Thymus (tissue), 11 donors: ENCODE results near the gene RABAC1. TPM values are rescaled to one million over a fixed set of nuclear protein-coding genes. Genes with fewer than 3 reads are reported as not detected.

Experiments used
- DNase-seq, 9 donors: peaks; one replicate each; pipeline ENCODE4 v3.0.0-alpha.2; 2013; ENCODE audit warnings: low spot score in 9 of 9, low read depth in 6 of 9, missing footprints in 1 of 9
- H3K27ac ChIP-seq, 2 donors: one replicate each; pipeline ENCODE4 v1.5.1; 2013; ENCODE audit warnings: control low read depth in 1 of 2, low read depth in 1 of 2, low read length in 1 of 2, mild to moderate bottlenecking in 1 of 2, moderate library complexity in 1 of 2
- H3K27me3 ChIP-seq, 2 donors: one replicate each; pipeline ENCODE4 v1.5.1; 2013; ENCODE audit warnings: low read length in 1 of 2; ENCODE audit not compliant: control insufficient read depth in 2 of 2, insufficient read depth in 1 of 2
- H3K36me3 ChIP-seq, 2 donors: one replicate each; pipeline ENCODE4 v1.5.1; 2013; ENCODE audit warnings: low read length in 1 of 2, mild to moderate bottlenecking in 1 of 2, moderate library complexity in 1 of 2; ENCODE audit not compliant: control insufficient read depth in 2 of 2, insufficient read depth in 2 of 2
- H3K4me1 ChIP-seq, 2 donors: one replicate each; pipeline ENCODE4 v1.5.1; 2013; ENCODE audit warnings: low read length in 2 of 2; ENCODE audit not compliant: control insufficient read depth in 2 of 2, insufficient read depth in 2 of 2
- H3K4me3 ChIP-seq, 2 donors: one replicate each; pipeline ENCODE4 v1.5.1; 2013; ENCODE audit warnings: low read length in 2 of 2, control low read depth in 1 of 2, mild to moderate bottlenecking in 1 of 2
- H3K9me3 ChIP-seq, 2 donors: one replicate each; pipeline ENCODE4 v1.5.1; 2013; ENCODE audit warnings: low read length in 1 of 2, mild to moderate bottlenecking in 1 of 2; ENCODE audit not compliant: control insufficient read depth in 2 of 2, insufficient read depth in 1 of 2
- WGBS: extraction: QIAGEN DNeasy Blood & Tissue Kit; methylation state at CpG from one replicate; pipeline ENCODE4 v1.1.7; 2013; 5-methylcytosine and 5-hydroxymethylcytosine counted together
- polyA plus RNA-seq: library from polyadenylated mRNA; stranded (reverse); fragments of 200-250 nt; gene quantifications from one replicate; pipeline ENCODE4 v1.2.3, GENCODE V29; 2013
- total RNA-seq: library from RNA; stranded (reverse); fragments of 120-200 nt; gene quantifications from one replicate; pipeline ENCODE4 v1.2.4, GENCODE V29; 2013
- donor health status: healthy.

RABAC1 gene
- total and polyA plus RNA-seq, 2 donors = 111 to 116 TPM

DNA sequence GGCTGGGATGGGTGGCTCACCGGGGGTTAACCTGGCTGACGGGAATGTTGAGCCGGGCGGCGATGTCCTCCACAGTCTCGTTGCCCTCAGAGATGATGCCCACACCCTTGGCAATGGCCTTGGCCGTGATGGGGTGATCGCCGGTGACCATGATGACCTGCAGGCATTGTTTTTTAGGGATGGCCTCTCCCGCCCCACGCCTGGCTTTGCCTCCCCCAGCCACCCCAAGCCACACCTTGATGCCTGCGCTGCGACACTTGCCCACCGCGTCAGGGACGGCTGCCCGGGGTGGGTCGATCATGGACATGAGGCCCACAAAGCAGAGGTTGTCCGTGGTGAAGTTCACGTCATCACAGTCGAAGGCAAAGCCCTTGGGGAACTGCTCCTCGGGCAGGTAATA, 18.8 kb upstream of the RABAC1 start:
- Histone ChIP-seq H3K4me3 (no peak overlapping the region), H3K27me3 (no peaks in the 10 kb centered on the region), H3K36me3 (peaks cover 3 to 22% of the 10 kb centered on the region in 2 donors), H3K27ac (no peak overlapping the region), H3K4me1 (no peaks in the 10 kb centered on the region), H3K9me3 (peaks cover 0 to 2% of the 10 kb centered on the region in 2 donors)
- WGBS = 96% methylated on average over 22 of the region's 22 CpGs
- no peak for DNase-seq

DNA sequence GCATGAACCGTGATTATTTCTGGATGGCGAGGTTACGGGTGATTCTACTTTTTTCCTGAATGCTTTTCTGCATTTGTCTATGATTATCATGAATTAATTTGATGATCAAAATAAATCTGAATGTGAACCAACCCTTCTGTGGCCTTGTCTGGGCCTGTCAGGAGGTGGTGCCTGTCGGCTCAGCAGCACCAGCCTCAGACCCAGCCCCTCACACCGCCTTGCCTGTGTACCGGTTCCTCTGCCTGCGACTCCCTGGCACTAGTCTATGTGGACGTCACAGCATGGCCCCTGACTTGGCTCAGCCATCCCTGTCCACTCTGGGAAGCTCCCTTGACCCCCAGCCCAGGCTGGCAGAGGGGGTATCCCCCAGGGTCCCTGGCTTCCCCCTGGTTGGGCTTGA, 15.5 kb upstream of the RABAC1 start:
- Histone ChIP-seq H3K27me3 (no peaks in the 10 kb centered on the region), H3K9me3 (peaks cover 0 to 3% of the 10 kb centered on the region in 2 donors), H3K4me3 (no peak overlapping the region), H3K36me3 (peaks cover 3 to 16% of the 10 kb centered on the region in 2 donors), H3K27ac (no peak overlapping the region), H3K4me1 (no peaks in the 10 kb centered on the region)
- 89% methylated on average over 8 of the region's 8 CpGs for WGBS
- DNase-seq = no peak

DNA sequence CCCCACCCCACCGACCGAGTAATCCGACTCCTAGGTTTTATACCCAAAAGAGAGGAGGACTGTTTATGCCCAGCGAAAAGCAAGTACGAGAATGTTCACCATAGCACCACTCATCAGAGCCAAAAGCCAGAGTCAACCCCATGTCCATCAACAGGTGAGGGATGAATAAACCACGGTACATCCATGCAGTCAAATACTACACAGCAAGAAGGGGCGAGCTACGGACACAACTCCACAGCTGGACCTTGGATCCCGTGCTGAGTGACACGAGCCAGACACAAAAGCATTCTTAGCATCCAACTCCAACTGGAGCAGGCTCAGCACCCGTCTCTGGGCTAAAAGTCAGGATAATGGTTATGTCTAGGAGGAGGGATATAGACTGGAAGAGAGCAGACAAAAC, 12.2 kb upstream of the RABAC1 start:
- H3K27me3 ChIP-seq = no peaks in the 10 kb centered on the region
- H3K4me3 ChIP-seq = no peak overlapping the region
- H3K4me1 ChIP-seq = peaks cover 5 to 14% of the 10 kb centered on the region in 2 donors
- no peak for DNase-seq
- H3K36me3 ChIP-seq = peaks cover 5 to 7% of the 10 kb centered on the region in 2 donors
- no peak overlapping the region for H3K27ac ChIP-seq
- 95% methylated on average over 11 of the region's 11 CpGs for WGBS
- H3K9me3 ChIP-seq = peaks cover 0 to 3% of the 10 kb centered on the region in 2 donors

DNA sequence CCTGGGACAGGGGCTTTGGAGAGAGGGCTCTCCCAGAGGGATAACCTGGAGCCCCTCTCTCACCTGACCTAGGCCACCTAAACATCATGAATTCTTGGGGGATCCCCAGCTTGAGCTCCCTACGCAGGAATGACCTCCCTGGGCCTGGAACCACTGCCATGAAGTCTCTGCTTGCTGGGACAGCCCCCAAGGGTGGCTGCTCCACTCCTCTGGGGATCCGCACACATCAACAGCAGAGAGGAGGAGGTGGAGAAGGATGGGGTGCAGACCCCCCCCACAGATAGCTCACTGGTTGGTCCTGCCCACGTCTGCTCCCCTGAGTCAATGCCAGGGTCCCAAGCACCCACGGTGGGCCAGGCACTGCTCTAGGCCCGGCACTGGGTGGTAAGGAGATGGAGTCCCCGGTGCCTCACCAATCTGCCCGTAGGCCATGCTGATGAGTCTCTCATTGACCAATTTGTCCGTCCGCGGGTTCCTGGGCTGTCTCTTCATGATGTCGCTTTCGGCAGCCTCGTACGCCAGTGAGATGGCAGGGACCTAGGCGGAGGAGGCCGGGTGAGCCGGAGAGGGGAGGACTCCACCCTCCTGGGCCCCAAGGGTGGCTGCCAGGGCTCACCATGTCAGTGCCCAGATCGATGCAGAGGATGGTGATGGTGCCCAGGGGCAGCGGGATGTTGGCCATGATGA, 10.8 kb upstream of the RABAC1 start:
- DNase-seq = no peak
- Histone ChIP-seq H3K27me3 (no peaks in the 10 kb centered on the region), H3K4me3 (no peak overlapping the region), H3K4me1 (peaks cover 7 to 28% of the 10 kb centered on the region in 2 donors), H3K27ac (no peak overlapping the region), H3K9me3 (peaks cover 0 to 7% of the 10 kb centered on the region in 2 donors), H3K36me3 (peaks cover 0 to 3% of the 10 kb centered on the region in 2 donors)
- 98% methylated on average over 19 of the region's 19 CpGs for WGBS

DNA sequence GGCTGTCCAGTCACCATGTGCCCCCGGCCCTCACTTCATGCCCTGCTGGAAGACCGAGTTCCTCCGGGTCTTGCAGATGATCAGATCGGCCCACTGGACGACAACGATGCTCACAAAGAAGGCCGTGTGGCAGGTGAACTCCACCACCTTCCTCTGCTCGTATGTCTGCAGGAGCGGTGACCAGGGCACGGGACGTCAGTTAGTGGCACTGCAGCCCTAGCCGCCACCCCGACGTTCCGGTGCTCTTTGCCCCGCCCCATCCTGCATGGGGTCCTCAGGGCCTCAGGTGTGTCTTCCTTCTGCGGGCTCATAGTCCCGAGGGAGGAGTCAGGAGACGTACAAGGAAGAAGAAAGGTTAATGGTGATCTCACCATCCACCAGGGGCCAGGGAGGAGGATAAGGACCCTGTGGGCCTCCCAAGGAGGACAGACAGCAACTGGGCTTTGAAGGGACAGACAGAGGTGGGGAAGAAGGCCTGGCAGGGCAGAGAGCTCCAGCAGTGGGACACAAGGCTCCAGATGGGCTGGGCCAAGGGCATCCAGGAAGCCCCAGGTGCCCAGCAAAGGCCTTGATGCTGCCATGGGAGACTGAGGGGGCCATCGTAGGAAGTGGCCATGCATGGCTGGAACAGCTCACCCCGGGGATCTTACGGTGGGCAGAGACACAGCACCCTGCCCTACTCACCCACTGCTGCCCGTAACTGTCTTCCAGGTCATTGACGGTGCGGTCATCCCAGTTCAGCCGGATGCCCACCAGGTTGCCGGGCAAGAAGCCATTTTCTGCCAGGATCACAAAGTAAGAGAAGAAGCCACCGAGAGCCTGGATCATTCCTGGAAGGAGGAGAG, 9.9 kb upstream of the RABAC1 start:
- Histone ChIP-seq H3K9me3 (peaks cover 0 to 7% of the 10 kb centered on the region in 2 donors), H3K4me1 (peaks cover 7 to 34% of the 10 kb centered on the region in 2 donors), H3K4me3 (no peak overlapping the region), H3K36me3 (peaks cover 0 to 3% of the 10 kb centered on the region in 2 donors), H3K27me3 (no peaks in the 10 kb centered on the region), H3K27ac (no peak overlapping the region)
- WGBS = 95% methylated on average over 28 of the region's 28 CpGs
- DNase-seq = no peak

DNA sequence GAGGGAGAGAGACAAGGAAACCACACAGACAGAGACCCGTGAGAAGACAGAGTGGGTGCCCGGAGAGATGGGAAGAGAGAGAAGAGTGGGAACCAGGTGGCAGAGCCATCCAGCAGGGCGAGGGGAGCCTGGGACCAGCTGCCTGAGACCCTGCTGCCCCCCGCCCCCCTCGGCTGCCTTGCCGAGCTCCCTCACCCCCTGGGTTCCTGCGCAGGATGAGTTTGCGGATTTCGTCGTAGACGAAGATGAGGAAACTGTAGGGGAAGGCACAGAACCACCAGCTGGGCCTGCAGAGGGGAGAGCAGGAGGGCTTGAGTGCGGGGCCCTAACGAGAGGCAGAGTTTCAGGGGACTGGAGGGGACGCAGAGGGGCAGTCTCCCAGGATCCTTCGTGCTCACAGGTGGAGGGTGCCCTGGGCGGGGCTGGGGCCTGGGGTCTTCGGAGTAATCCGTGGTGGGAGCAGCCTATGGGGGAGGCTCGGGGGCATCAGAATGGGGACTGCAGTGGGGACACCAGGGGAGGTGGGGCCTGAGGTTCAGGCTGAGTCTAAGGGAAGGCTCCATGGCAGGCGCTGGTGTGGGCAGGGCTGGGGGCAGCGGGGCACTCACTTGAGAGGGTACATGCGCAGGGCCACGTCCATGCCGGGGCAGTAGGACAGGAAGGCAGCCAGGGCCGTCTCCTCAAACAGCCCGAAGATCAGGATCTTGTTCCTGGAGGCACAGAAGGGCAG, 8.1 kb upstream of the RABAC1 start:
- H3K27me3 ChIP-seq = no peaks in the 10 kb centered on the region
- peak in 2 of 9 donors; percentile 32 to 59 for DNase-seq
- peaks cover 0 to 4% of the 10 kb centered on the region in 2 donors for H3K9me3 ChIP-seq
- peak overlapping the region in 1 of 2 donors; percentile 11 for H3K27ac ChIP-seq
- 37% methylated on average over 26 of the region's 26 CpGs for WGBS
- H3K4me3 ChIP-seq = no peak overlapping the region
- peaks cover 7 to 34% of the 10 kb centered on the region in 2 donors for H3K4me1 ChIP-seq
- peaks cover 0 to 3% of the 10 kb centered on the region in 2 donors for H3K36me3 ChIP-seq

DNA sequence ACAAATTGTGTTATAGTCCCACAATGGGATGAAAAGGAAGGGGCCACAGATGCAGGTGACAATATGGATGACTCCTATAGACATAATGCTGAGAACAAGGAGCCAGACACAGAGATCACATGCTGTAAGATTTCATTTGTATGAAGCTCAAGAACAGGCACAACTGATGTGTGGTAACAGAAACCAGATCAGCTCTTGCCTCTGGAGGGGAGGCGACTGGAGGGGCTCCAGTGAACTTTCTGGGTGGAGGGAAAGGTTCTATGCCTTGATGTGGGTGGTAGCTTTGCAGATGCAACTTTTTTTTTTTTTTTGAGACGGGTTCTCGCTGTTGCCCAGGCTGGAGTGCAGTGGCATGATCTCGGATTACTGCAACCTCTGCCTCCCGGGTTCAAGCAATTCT, 6.0 kb upstream of the RABAC1 start:
- Histone ChIP-seq H3K4me1 (peaks cover 7 to 34% of the 10 kb centered on the region in 2 donors), H3K27me3 (no peaks in the 10 kb centered on the region), H3K27ac (peak overlapping the region in 1 of 2 donors; percentile 74), H3K4me3 (no peak overlapping the region), H3K36me3 (peaks cover 0 to 3% of the 10 kb centered on the region in 2 donors), H3K9me3 (peaks cover 0 to 4% of the 10 kb centered on the region in 2 donors)
- WGBS = 33% methylated on average over 5 of the region's 5 CpGs
- peak in 6 of 9 donors; percentile 47 to 86 (median 64) for DNase-seq

DNA sequence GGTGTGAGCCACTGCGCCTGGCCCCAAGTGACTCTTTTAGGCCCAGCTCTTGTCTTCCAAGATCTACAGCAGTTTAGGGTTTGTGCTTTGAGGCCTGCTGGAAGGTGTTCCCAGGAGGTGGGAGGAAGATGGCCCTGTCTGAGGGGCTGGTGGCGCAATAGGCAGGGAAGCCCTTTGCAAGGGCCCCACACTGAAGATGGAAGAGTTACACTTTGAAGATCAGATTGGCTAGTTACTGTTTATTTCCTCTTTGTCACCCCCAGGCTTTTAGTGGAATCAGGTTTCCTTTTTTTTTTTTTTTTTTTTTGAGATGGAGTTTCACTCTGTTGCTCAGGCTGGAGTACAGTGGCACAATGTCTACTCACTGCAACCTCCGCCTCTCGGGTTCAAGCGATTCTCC, 1.9 kb upstream of the RABAC1 start:
- Histone ChIP-seq H3K4me3 (no peak overlapping the region), H3K27ac (no peak overlapping the region), H3K9me3 (peaks cover 0 to 3% of the 10 kb centered on the region in 2 donors), H3K4me1 (peaks cover 5 to 37% of the 10 kb centered on the region in 2 donors), H3K27me3 (no peaks in the 10 kb centered on the region), H3K36me3 (peaks cover 9 to 13% of the 10 kb centered on the region in 2 donors)
- WGBS = 97% methylated on average over 5 of the region's 5 CpGs
- DNase-seq = no peak
